NCI-H2227 (cell line): ENCODE data around the gene THBS3.
"Not testable (repeated sequence)": the region's sequence is repeated elsewhere in the genome, so short reads cannot be mapped to it uniquely, and the experiment has no call there.

ENCODE experiments used
- DNase-seq: peaks from one replicate; lab custom pipeline; 2025; ENCODE audit not compliant: unreplicated experiment; lab: John Stamatoyannopoulos, UW

The THBS3 gene

DNA sequence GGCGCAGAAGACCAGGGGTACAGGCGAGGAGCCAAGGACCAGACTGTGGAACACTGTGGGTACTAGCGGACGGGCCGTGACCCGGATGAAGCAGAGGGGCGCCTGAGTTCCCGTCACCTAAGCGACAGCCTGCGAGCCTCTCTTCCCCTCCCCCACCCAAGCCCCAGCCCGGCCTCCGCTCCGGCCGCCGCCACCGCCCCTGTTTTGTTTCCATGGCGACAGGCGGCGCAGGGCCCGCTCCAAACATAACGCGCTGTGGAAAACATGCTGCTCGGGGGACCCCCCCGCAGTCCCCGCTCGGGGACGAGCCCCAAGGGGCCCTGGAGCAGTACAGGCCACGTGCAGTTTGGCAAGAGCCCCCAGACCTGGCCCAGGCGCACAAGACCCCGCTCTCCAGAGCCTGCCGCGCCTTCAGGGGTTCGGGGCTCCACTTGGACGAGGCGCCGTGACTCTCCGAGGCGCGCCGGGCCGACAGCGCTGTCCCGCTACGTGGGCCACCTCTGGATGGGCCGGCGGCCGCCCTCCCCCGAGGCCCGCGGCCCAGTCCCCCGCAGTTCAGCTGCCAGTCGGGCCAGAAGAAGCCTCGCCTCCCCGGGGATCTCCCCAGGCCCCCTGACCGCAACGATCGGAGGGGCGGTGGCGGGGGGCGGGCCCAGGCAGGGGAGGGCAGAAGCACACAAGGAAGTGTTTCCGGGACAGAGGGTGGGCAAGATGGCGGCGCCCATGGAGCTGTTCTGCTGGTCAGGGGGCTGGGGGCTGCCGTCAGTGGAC lies 1.0 kb upstream of the THBS3 start, which contains the start of gene MTX1:
TSS of gene MTX1 (plus strand) at position 155 of the 771 bp plus-strand sequence. CDS start at position 265, 110 bp downstream.
- peak; percentile 92 for DNase-seq

DNA sequence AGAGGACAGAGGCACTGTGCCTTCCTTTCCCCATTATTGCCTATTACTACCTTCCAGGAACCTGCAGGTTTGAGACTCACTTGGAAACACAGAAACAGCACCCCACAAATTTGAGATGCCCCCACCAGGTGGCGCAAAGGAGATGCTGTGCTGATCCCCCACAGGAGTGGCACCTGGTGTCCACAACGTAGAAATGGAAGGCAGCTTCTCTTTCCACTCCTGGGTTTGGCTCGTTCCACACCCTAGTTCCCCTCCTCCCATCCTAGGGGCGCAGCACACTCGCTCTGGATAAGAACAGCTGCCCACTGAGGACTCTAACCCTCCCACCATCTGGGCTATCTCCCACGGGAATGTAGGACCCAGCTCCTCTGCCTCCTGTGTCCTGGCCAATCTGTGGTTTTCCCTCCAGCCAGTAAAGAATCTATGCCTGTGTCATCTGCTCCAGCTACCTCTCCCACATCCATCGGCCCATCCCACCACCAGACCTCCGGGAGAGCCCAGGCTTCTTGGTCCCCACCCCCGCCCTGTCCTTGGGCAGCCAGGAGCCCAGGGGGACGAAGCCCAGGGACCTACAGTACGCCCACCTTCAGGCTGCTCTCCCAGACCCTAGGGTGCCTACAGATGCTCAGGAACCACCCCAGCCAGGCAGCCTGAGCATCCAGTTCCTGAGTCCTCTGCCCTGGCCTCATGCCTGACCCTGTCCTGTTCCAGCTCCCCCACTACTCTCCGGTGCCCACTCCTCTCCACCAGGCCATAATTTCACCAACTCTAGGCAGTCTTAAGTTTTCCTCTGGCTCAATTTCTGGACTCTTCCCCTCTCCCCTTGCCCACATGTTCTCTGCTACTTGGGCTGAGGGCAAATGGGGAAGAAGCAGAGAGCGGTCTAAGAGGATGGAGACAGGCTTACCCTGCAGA lies 549 bp downstream of the THBS3 start:
- DNase-seq: peak; percentile 90

DNA sequence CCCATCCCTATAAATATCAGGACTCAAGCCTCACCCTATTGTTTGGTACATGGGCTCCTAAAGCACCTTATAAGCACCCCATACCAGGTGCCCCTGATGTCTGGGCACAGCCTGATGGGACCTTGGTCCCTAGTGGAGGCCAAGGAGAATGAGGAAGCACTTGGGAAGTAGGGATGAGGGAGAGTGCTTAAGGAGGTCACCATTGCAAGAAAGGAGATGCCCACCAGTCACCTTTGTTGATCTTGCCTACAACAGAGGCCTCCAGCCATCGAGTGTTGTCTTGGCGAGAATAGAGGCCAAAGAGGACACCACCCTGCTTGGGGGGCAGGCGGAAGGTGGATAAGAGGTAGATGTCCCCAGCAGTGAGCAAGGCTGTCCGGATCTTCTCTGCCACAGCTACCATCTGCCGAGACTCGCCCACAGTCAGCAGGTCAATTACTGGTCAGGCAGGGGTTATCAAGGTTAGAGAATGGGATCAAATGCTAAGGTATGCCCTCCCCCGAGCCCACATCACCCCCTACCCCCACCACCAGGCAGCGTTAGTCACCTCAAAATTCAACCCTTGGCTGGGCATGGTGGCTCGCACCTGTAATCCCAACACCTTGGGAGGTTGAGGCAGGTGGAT lies 1.6 kb downstream of the THBS3 start:
- DNase-seq: no peak

DNA sequence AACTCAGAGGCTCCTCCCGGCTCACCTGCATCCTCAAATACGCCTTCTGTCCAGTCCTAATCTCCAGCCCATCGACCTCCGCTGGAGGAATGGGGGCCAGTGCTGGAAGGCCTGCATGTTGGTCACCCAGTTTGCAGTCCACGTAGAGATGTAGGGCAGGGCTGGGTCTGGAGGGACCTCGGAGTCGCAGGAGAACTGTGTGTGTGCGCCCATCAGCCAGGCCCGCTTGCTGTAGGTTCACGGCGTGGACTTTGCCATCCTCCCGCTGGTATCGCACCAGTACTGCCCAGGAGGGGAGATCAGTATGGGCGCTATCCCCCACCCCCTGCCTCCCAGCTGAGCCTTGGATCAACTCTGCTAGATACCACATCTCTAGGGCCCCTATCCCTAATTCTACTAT lies 2.7 kb downstream of the THBS3 start:
- no peak for DNase-seq

DNA sequence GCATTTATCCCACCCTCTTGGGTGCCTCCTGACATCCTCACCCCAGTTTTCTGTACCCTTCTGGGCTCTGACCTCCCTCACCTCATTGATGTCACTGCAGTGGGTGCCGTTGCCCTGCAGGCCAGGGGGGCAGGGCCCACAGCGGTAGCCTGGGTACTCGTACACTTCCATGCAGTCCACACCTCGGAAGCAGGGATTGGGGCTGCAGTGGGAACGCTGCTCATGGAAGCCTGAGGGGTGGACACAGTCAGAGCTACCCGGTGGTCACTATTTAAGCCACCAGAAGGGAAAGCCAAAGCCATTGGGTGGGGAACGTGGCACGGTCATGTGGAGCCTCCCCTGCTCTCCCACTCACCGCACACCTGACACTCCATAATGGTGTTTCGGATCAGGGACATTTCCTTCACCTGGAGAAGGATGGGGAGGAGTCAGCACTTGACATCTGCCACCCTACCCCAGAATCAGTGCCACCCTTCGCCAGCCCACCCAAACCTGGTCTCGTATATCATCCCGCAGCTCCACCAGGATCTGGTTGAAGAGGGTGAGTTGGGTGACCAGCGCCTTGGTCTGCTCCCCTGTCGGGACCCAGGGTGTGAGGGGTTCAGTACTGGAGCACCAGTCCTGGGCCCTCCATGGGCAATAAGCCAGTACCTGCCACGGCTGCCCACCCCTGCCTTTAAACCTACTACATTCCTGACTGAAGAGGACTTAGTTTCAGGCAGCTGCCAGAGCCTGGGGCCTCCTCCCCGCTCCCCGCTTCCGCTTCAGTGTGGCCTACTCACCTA lies 4.8 kb downstream of the THBS3 start:
- DNase-seq: no peak

DNA sequence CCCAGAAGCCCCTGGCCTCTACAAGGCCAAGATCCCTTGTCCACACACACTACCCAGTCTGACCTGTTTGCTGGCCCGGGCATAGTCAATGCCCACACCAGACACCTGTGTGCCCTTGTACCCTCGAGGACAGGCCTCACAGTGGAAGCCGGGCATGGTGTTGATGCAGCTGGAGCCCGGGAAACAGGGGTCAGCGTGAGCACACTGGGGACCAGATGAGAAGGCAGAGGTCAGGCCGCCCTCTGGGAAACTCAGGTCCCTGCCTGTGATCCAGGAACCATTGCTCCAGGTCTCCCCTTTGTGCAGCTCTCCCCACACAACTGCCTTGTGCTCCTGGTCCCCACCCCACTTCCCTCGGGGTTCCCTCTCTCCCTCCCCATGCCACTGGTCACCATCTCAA lies 5.5 kb downstream of the THBS3 start:
- DNase-seq: no peak

DNA sequence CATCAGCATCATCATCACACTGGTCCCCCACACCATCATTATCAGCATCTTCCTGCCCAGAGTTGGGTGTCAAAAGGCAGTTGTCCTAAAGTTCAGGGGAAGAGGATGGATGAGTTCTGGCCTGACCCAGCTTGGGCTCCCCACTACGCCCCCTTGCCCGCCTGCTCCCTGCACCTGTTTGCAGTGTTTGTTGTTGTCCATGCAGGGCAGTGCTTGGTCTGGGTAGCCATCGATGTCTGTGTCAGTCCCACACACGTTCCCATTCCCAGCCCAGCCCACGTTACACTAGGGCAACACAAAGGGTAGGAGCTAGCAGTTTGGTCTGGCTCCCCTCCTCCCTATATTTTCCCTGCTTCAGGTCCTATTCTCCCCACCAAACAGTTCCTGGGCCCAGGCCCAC lies 6.8 kb downstream of the THBS3 start:
- DNase-seq: no peak

DNA sequence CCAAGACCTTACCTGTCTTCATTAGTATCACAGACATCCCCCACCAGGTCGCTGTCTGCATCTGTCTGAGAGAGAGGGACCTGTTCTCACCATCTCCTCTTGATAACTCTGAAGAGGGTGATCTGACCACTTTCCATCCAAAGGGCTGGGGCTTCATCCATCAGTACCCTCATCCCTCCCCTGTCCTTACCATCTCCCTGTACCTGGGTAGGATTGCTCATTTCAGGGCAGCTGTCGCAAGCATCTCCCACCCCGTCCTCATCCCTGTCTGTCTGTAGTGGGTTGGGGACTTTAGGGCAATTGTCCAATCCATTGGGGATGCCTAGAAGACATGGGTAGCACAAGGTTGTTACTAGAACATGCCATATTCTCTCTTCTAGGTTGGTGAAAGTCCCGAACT lies 7.9 kb downstream of the THBS3 start:
- no peak for DNase-seq

DNA sequence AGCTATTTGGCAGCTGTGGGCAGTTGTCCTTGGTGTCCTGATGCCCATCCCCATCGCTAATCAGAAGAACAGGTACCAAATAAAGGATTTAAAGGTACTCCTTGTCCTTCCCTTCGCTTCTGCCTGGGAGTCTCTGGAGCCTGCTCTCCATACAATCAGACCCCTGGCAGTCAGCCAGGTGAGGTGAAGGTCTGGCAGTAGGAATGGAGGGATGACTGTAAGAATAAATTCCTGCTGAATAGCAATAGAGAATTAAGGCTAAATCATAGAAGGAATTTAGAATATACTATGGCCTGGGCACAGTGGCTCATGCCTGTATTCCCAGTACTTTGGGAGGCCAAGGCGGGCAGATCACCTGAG lies 9.2 kb downstream of the THBS3 start:
- no peak for DNase-seq

DNA sequence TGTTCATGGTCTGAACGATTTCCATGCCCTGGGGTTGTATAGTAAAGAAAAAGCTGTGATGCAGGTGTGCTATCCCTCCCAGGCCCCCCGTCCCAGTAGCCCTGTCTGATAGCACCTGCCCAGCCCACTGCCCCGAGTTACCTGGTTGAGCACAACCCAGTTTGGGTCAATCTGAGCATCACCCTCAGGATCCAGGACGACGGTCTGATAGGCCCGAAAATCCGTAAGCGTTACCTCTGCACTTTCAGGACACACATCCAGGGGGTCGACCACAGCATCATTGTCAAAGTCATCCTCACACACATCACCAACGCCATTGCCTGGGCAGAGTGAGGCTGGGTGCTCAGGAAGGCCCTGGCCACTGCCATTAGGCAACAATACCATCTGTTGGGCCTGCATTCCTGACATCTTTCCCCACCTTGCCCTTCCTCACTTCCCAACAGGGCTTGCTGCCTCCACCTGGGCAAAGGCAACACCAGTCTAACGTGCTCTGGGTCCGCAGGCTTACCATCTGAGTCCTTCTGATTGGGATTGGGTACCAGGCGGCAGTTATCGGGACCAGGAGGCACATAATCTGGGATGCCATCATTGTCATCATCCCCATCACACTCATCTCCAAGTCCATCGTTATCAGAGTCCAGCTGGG lies 9.7 kb downstream of the THBS3 start:
- no peak for DNase-seq

DNA sequence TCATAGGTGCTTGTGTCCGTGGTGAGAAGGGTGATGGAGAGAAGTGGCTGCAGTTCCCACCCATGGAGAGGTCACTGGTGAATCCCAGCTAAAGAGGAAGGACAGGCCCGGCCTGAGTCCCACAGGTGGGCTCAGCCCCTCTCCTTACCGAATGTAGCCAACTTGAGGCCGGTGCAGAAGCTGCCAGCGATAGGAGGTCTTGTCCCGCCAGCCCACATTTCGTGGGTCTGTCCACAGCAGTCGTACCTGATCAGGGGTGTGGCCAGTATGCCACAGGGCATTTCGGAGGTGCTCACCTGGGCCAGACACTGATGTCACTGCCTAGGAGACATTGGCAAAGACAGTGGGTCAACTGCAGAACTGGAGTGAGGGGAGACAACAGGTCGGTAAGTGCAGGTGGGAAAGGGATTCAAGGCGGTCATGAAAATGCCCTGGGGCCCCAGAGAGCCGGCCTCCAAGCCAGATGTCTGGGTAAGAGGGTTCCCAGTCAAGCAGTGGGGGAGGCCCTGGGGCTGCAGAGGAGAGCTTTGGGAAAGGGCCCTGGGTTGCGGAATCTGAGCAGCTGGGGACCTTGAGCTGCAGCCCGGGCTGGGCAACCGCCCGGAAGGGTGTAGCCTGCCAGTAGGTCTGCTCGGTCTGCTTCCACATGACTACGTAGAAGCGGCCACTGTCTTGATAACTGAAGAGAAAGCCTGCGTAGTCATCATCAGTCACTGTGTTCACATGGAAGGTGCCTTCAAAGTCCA lies 10.6 kb downstream of the THBS3 start:
- DNase-seq: no peak

DNA sequence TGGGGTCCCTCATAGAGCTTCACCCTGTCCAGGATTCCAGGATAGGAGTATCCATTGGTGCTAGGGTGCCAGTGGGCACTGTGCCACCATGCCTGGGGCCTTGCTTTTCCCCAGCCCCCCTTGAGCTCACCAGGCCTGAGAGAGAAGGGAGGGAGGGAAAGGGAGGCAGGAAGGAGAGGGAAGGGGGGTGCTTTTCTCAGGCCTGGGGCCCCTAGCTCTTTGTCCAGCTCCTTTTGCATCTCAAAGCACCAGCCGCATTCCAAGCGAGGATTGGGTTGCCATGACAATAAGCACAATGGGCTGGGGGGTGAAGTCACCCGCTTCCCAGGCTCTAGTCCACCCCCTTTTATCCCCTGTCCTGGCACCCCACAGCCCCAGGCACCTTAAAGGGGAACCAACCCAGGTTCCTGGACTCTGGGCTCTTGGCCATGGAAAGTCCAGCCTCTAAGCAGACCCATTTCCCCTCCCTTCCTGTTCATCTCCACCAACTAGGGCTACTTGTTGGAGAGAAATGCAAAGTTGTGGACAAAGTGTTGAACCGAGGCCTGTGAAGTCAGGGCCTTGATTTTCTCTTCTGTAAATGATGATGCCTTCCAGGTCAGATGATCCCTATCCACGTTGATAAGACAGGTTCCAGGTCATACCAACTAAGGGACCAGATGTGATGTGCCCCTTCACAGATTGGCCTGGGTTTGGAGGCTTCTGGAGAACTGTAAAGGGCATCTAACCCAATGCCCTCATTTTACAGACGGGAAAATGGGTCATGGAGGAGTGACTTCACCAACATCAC lies 11.4 kb downstream of the THBS3 start:
- DNase-seq: peak; percentile 55

DNA sequence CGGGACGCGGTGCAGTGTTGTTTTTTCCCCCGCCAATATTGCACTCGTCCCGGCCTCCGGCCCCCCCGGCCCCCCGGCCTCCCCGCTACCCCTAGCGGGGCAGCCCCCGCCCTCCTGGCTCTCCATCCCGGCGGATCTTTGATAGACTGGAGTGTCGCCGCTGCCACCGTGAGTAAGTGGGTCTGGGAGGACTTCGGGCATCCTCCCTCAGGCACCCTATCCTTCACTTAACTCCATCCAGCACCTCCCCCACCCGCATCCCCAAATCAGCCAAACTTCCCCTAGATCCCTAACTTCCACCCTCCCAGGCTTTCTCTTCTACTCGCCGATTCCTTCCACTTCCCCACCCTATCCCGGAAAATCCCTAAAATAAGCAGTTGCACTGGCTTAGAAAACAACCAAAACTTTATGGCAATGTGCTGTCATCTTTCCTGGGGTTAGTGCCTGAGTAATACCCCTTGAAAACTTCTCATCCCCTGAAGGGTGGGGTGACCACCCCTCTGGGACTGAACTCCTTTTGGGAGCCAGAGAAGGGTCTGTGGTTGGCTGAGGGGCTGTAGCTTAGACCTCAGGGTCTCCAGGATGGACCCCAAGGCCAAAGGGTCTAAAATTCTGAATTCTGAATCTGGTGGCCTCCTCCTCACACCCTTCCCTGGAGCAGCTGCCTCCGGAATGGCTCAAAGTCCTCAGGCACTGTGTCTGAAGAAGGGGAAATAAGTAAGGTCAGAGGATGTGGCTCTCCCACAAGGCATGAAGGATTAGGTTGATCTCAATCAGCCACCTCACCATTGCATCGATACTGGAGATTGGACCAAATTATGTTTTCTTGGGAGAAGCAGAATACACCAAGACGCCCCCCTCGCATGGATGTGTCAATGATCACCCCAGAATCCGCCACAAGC lies 12.2 kb downstream of the THBS3 start:
- DNase-seq: peak; percentile 67

DNA sequence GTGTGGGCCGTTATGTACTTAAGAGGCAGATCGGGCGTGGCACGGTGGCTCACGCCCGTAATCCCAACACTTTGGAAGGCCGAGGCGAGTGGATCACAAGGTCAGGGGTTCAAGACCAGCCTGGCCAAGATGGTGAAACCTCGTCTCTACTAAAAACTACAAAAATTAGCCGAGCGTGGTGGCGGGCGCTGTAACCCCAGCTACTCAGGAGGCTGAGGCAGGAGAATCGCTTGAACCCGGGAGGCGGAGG lies 13.8 kb downstream of the THBS3 start:
- not testable (repeated sequence) for DNase-seq

DNA sequence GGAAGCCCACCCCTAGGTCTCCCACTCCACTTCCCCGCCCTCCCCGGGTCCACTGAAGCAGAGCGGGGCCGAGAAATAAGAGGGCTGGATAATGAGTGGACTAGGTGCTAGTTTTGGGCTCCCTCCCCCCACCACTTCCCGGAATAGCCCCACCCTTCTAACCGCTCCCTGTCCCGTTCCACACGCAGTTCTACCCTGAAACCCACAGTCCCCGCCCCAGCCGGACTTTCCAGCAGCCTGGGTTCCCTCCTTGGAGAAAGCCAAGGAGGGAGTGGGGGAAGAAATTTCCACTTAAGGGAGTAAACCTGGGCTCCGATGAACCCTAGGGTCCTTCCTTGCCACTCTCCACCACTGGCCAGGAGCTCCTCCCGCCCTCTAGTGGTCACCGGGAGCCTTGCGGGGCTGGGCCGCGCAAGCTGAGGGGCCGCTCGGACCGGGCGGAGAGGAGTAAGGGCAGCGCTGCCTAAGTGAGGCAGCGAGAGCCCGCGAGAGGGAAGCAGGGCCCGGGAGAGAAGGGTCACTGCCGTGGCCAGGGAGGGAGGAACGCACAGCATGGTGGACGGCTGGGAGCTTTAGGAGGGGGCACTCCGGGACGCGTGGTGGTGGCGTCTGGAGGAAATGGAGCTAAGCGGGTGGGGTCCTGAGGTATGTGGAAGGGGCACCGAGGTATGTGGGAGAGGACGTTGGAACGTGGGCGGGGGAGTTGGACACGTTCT lies 14.3 kb downstream of the THBS3 start:
- DNase-seq: peak; percentile 92

DNA sequence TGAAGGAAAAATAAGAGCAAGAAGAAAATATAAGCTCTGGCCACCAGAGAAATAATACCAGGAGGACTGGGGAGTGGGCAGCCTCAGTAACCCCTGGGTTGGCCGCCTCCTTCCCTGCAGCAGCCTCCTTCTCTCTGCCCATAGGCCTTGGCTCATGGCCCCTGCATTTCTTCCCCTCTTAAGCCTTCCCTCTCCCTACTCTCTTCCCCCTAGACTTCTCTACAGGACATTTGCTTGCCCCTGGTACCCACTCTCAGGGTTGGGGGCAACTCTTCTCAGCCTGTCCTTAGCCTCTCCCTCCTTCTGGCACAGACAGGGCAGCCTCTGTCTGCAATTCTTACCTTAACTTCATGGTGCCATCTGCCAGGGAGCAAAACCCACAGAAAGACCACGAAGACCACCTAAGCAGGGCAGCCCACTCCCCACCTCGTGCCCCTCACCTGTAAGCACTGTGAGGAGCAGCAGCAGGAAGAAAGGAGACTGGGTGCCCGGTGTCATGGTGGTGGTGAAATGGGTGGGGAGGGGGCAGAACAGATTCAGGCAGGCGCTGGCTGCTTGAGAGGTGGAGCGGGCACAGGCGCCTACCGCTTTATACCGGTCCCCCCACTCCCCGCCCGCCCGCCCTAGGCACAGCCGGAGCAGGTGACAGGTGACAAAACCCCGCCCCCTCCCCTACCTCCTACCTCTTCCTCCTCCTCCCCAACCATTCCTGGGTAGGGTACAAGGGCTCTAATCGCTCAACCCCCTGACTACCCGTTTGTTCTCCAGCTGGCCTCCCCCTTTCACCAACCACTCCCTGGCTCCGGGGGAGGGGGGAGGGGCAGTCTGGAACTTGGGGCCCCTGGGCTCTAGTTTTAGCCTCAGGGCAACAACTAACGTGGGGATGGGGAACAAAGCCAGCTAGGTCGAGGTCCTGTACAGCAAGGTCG lies 15.1 kb downstream of the THBS3 start:
- no peak for DNase-seq

DNA sequence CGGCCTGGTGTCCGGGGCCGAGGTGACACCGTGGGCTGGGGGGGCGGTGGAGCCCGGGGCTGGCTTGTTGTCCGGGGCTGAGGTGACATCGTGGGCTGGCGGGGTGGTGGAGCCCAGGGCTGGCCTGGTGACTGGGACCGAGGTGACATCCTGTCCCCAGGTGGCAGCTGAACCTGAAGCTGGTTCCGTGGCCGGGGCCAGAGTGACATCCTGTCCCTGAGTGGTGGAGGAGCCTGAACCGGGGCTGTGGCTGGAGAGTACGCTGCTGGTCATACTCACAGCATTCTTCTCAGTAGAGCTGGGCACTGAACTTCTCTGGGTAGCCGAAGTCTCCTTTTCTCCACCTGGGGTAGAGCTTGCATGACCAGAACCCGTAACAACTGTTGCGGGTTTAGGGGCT lies 15.8 kb downstream of the THBS3 start:
- no peak for DNase-seq
